OCI-LY1 (cell line): ENCODE data around the gene NKTR.
A peak's percentile ranks its signal among the peaks of the same experiment; 100 is the strongest.

Source experiments
- H2AFZ ChIP-seq: fragments of 200-600 bp; sonication (generic), shearing (Covaris generic); 2 replicates; pipeline ENCODE4 v1.6.0; 2014; ENCODE audit warnings: antibody characterized with exemption, mild to moderate bottlenecking, low read length
- H3F3A ChIP-seq: fragments of 200-600 bp; sonication (generic), shearing (Covaris generic); 2 replicates; pipeline ENCODE4 v1.6.0; 2014; ENCODE audit warnings: mild to moderate bottlenecking, antibody characterized with exemption, low read length, moderate library complexity; ENCODE audit not compliant: insufficient read depth
- H3K27ac ChIP-seq: fragments of 200-600 bp; sonication (generic); 2 replicates; pipeline ENCODE4 v1.5.1; 2014; ENCODE audit warnings: low read length, mixed run types, mild to moderate bottlenecking, low read depth; ENCODE audit not compliant: poor library complexity, severe bottlenecking
- H3K27me3 ChIP-seq: fragments of 200-600 bp; sonication (generic); 2 replicates; pipeline ENCODE4 v1.6.0; 2014; ENCODE audit warnings: antibody characterized with exemption, mild to moderate bottlenecking, low read length, moderate library complexity; ENCODE audit not compliant: insufficient read depth
- H3K36me3 ChIP-seq: fragments of 200-600 bp; sonication (generic); 2 replicates; pipeline ENCODE4 v1.6.1; 2014; ENCODE audit warnings: mild to moderate bottlenecking, antibody characterized with exemption, low read length, moderate library complexity, mixed read lengths; ENCODE audit not compliant: insufficient read depth
- H3K4me1 ChIP-seq: fragments of 200-600 bp; sonication (generic); 2 replicates; pipeline ENCODE4 v1.5.1; 2014; ENCODE audit warnings: mild to moderate bottlenecking, low read length, moderate library complexity; ENCODE audit not compliant: insufficient read depth, severe bottlenecking
- H3K4me2 ChIP-seq: fragments of 200-600 bp; sonication (generic), shearing (Covaris generic); 2 replicates; pipeline ENCODE4 v1.6.1; 2014; ENCODE audit warnings: low read length
- H3K4me3 ChIP-seq: fragments of 200-600 bp; sonication (generic); 2 replicates; pipeline ENCODE4 v1.5.1; 2014; ENCODE audit warnings: low read length, low read depth, mild to moderate bottlenecking, mixed read lengths; ENCODE audit not compliant: poor library complexity, severe bottlenecking
- H3K79me2 ChIP-seq: fragments of 200-600 bp; shearing (Covaris generic); 2 replicates; pipeline ENCODE4 v1.6.1; 2016; ENCODE audit warnings: mixed run types, low read length, mixed read lengths; ENCODE audit not compliant: insufficient read depth
- H3K9ac ChIP-seq: fragments of 200-600 bp; sonication (generic), shearing (Covaris generic); 2 replicates; pipeline ENCODE4 v1.6.1; 2014; ENCODE audit warnings: mild to moderate bottlenecking, low read length, mixed read lengths
- H3K9me2 ChIP-seq: fragments of 200-600 bp; sonication (generic), shearing (Covaris generic); 2 replicates; pipeline ENCODE4 v1.6.1; 2014; ENCODE audit warnings: low read depth, mild to moderate bottlenecking, low read length, mixed read lengths
- H3K9me3 ChIP-seq: fragments of 200-600 bp; shearing (Covaris generic); 2 replicates; pipeline ENCODE4 v1.6.1; 2014; ENCODE audit warnings: low read length, mixed read lengths
- H4K20me1 ChIP-seq: fragments of 200-600 bp; sonication (generic), shearing (Covaris generic); 2 replicates; pipeline ENCODE4 v1.6.0; 2016; ENCODE audit warnings: mild to moderate bottlenecking, low read length; ENCODE audit not compliant: insufficient read depth
- CTCF ChIP-seq: fragments of 200-600 bp; sonication (generic), shearing (Covaris generic); IDR thresholded peaks from 2 replicates; pipeline ENCODE4 v1.5.1; 2017; ENCODE audit warnings: mild to moderate bottlenecking, antibody characterized with exemption, low read length, moderate library complexity, mixed read lengths
- EZH2 ChIP-seq: fragments of 200-600 bp; sonication (generic), shearing (Covaris generic); IDR thresholded peaks from 2 replicates; pipeline ENCODE4 v1.8.0; 2017; ENCODE audit warnings: borderline replicate concordance, mixed run types, mild to moderate bottlenecking, antibody characterized with exemption, low read length, moderate library complexity, mixed read lengths

Gene NKTR

GRCh38 chr3:42588625-42589024 is 11.9 kb upstream of the NKTR start:
- no peak overlapping the region for H3K27ac ChIP-seq
- H3K4me1 ChIP-seq = peaks cover 27% of the 10 kb centered on the region
- no peaks in the 10 kb centered on the region for H3K9me3 ChIP-seq
- H3K4me3 ChIP-seq = no peak overlapping the region
- peaks cover 23% of the 10 kb centered on the region for H3K36me3 ChIP-seq
- H4K20me1 ChIP-seq = no peaks in the 10 kb centered on the region
- H2AFZ ChIP-seq = no peak overlapping the region
- no peaks in the 10 kb centered on the region for H3F3A ChIP-seq
- H3K27me3 ChIP-seq = no peaks in the 10 kb centered on the region
- H3K4me2 ChIP-seq = no peak overlapping the region
- peaks cover 11% of the 10 kb centered on the region for H3K79me2 ChIP-seq
- no peak for TF ChIP-seq CTCF
- no peak for TF ChIP-seq EZH2
- no peaks in the 10 kb centered on the region for H3K9me2 ChIP-seq
- no peak overlapping the region for H3K9ac ChIP-seq

- no peak overlapping the region for H2AFZ ChIP-seq
Measured at GRCh38 chr3:42589382-42590109, 10.9 kb upstream of the NKTR start.

GRCh38 chr3:42590989-42591756 is 9.3 kb upstream of the NKTR start:
- peak overlapping the region; percentile 98 for H3K9ac ChIP-seq
- peaks cover 46% of the 10 kb centered on the region for H3K36me3 ChIP-seq
- H2AFZ ChIP-seq = no peak overlapping the region
- H3K4me3 ChIP-seq = peak overlapping the region; percentile 89
- no peaks in the 10 kb centered on the region for H3K27me3 ChIP-seq
- peaks cover 26% of the 10 kb centered on the region for H3K4me1 ChIP-seq
- no peaks in the 10 kb centered on the region for H3K9me3 ChIP-seq
- no peaks in the 10 kb centered on the region for H3K9me2 ChIP-seq
- TF ChIP-seq EZH2 (no peak), CTCF (no peak)
- no peaks in the 10 kb centered on the region for H3F3A ChIP-seq
- H3K79me2 ChIP-seq = peaks cover 11% of the 10 kb centered on the region
- H4K20me1 ChIP-seq = no peaks in the 10 kb centered on the region
- peak overlapping the region; percentile 67 for H3K27ac ChIP-seq
- peak overlapping the region; percentile 98 for H3K4me2 ChIP-seq

More at GRCh38 chr3:42589382-42590109, 10.9 kb upstream of the NKTR start:
- Histone ChIP-seq H3K79me2 (peaks cover 11% of the 10 kb centered on the region), H3K36me3 (peaks cover 32% of the 10 kb centered on the region), H3K27ac (peak overlapping the region; percentile 71), H3K9ac (peak overlapping the region; percentile 70), H4K20me1 (no peaks in the 10 kb centered on the region), H3K4me1 (peaks cover 26% of the 10 kb centered on the region), H3K27me3 (no peaks in the 10 kb centered on the region), H3K9me2 (no peaks in the 10 kb centered on the region), H3K9me3 (no peaks in the 10 kb centered on the region), H3K4me2 (peak overlapping the region; percentile 80), H3F3A (no peaks in the 10 kb centered on the region), H3K4me3 (peak overlapping the region; percentile 89)
- TF ChIP-seq EZH2 (no peak), CTCF (no peak)
